SK-N-SH (cell line): ENCODE results near the gene RCOR1. TPM values are rescaled to one million over a fixed set of nuclear protein-coding genes. Genes with fewer than 3 reads are reported as not detected.
A peak's percentile ranks its signal among the peaks of the same experiment; 100 is the strongest.

ENCODE experiments used
- CTCF ChIA-PET: fragments of 300-600, 350-600 bp; formaldehyde crosslinking; extraction: SDS; loops from one replicate; lab custom pipeline; 2021; lab: Yijun Ruan, JAX
- POLR2A ChIA-PET: fragments of 350-600 bp; sonication (Branson Sonifier 250); formaldehyde crosslinking; extraction: SDS; loops from one replicate; lab custom pipeline; 2020; ENCODE audit warnings: antibody characterized with exemption, inconsistent platforms; lab: Yijun Ruan, JAX
- DNase-seq: peaks from one replicate; pipeline ENCODE4 v3.0.0; 2012
- H2AFZ ChIP-seq: fragments of 200-600 bp; sonication (generic); 2 replicates; pipeline ENCODE4 v1.8.1; 2016; ENCODE audit warnings: antibody characterized with exemption, mild to moderate bottlenecking, low read depth
- H3F3A ChIP-seq: fragments of 200-600 bp; sonication (generic); replicated peaks from 2 replicates; pipeline ENCODE3; 2016; ENCODE audit warnings: antibody characterized with exemption, mild to moderate bottlenecking; ENCODE audit not compliant: insufficient read depth
- H3K27ac ChIP-seq, 2 experiments: fragments of 200-500 bp in 1 of 2; fragments of 200-600 bp in 1 of 2; sonication (Bioruptor generic) in 1 of 2; sonication (generic), shearing (Covaris generic) in 1 of 2; 2 replicates each; pipeline versions ENCODE4 v1.5.1 to v1.6.1; 2014 to 2016; ENCODE audit warnings: low read depth in 2 of 2, inconsistent platforms in 1 of 2, low read length in 1 of 2, mild to moderate bottlenecking in 1 of 2, mixed read lengths in 1 of 2
- H3K27me3 ChIP-seq: fragments of 200-600 bp; sonication (generic), shearing (Covaris generic); 2 replicates; pipeline ENCODE4 v1.6.1; 2016; ENCODE audit warnings: mixed run types; ENCODE audit not compliant: insufficient read depth
- H3K36me3 ChIP-seq, 2 experiments: fragments of 200-500 bp in 1 of 2; fragments of 200-600 bp in 1 of 2; sonication (Bioruptor generic) in 1 of 2; sonication (generic) in 1 of 2; replicated peaks in 1 of 2; 2 replicates each; pipeline versions ENCODE3 to v1.5.1; 2014 to 2016; ENCODE audit warnings: low read length in 1 of 2, mild to moderate bottlenecking in 1 of 2; ENCODE audit not compliant: insufficient read depth in 2 of 2, control insufficient read depth in 1 of 2
- H3K4me1 ChIP-seq, 2 experiments: fragments of 200-500 bp in 1 of 2; fragments of 200-600 bp in 1 of 2; sonication (Bioruptor generic) in 1 of 2; sonication (generic), shearing (Covaris generic) in 1 of 2; 2 replicates each; pipeline versions ENCODE4 v1.5.1 to v1.6.1; 2014 to 2016; ENCODE audit warnings: low read depth in 1 of 2, low read length in 1 of 2, mixed run types in 1 of 2; ENCODE audit not compliant: insufficient read depth in 2 of 2, control insufficient read depth in 1 of 2
- H3K4me2 ChIP-seq: fragments of 200-600 bp; sonication (generic), shearing (Covaris generic); 2 replicates; pipeline ENCODE4 v1.6.1; 2017; ENCODE audit warnings: mixed run types
- H3K4me3 ChIP-seq, 2 experiments: fragments of 200-500 bp in 1 of 2; fragments of 200-600 bp in 1 of 2; sonication (Bioruptor generic) in 1 of 2; sonication (generic), shearing (Covaris generic) in 1 of 2; 2 replicates each; pipeline versions ENCODE4 v1.5.1 to v1.8.1; 2014 to 2016; ENCODE audit warnings: low read depth in 2 of 2, inconsistent platforms in 1 of 2, low read length in 1 of 2, mild to moderate bottlenecking in 1 of 2, mixed read lengths in 1 of 2, moderate library complexity in 1 of 2
- H3K79me2 ChIP-seq: fragments of 200-600 bp; sonication (generic); 2 replicates; pipeline ENCODE4 v1.8.1; 2017; ENCODE audit warnings: mild to moderate bottlenecking; ENCODE audit not compliant: insufficient read depth
- H3K9ac ChIP-seq: fragments of 200-600 bp; sonication (generic); 2 replicates; pipeline ENCODE4 v1.6.1; 2017; ENCODE audit warnings: mixed run types
- H3K9me2 ChIP-seq: fragments of 200-600 bp; sonication (generic); 2 replicates; pipeline ENCODE4 v1.6.1; 2017; ENCODE audit warnings: mixed run types
- H3K9me3 ChIP-seq: fragments of 200-600 bp; sonication (generic); 2 replicates; pipeline ENCODE4 v1.6.1; 2017; ENCODE audit warnings: mixed run types, mild to moderate bottlenecking, moderate library complexity
- H4K20me1 ChIP-seq: fragments of 200-600 bp; sonication (generic); 2 replicates; pipeline ENCODE4 v1.6.1; 2017; ENCODE audit warnings: mild to moderate bottlenecking, mixed run types; ENCODE audit not compliant: insufficient read depth
- CHD2 ChIP-seq: fragments of 150-350 bp; IDR thresholded peaks from 2 replicates; pipeline ENCODE4 v1.6.1; 2018; ENCODE audit warnings: low read length; ENCODE audit not compliant: partially characterized antibody
- ELF1 ChIP-seq: IDR thresholded peaks from 2 replicates; pipeline ENCODE4 v1.4.0; 2012
- EP300 ChIP-seq, 2 experiments: IDR thresholded peaks; 2 replicates each; pipeline versions ENCODE4 v1.4.0 to v1.6.1; 2012; ENCODE audit warnings: borderline replicate concordance in 1 of 2, low read depth in 1 of 2, low read length in 1 of 2
- FOSL2 ChIP-seq: IDR thresholded peaks from 2 replicates; pipeline ENCODE4 v1.4.0; 2012; ENCODE audit warnings: low read depth, mild to moderate bottlenecking, moderate library complexity, borderline replicate concordance
- FOXJ3 ChIP-seq: sonication (generic); formaldehyde crosslinking; IDR thresholded peaks from 2 replicates; pipeline ENCODE4 v1.5.1; 2020; ENCODE audit warnings: mild to moderate bottlenecking, missing genetic modification reagents
- FOXM1 ChIP-seq: IDR thresholded peaks from 2 replicates; pipeline ENCODE4 v1.4.0; 2012; ENCODE audit warnings: low read depth, mild to moderate bottlenecking
- GABPA ChIP-seq: IDR thresholded peaks from 2 replicates; pipeline ENCODE4 v1.4.0; 2012; ENCODE audit warnings: low read depth, mild to moderate bottlenecking
- GATA2 ChIP-seq: sonication (generic); formaldehyde crosslinking; IDR thresholded peaks from 2 replicates; pipeline ENCODE4 v1.5.0; 2020; ENCODE audit warnings: mild to moderate bottlenecking, missing genetic modification reagents
- MAX ChIP-seq: IDR thresholded peaks from 2 replicates; pipeline ENCODE4 v1.4.0; 2012; ENCODE audit warnings: low read depth
- NFIC ChIP-seq: IDR thresholded peaks from 2 replicates; pipeline ENCODE4 v1.4.0; 2012; ENCODE audit warnings: borderline replicate concordance
- NRF1 ChIP-seq: IDR thresholded peaks from 2 replicates; pipeline ENCODE4 v1.6.1; 2012; ENCODE audit warnings: low read depth, mild to moderate bottlenecking, low read length
- POLR2AphosphoS5 ChIP-seq: IDR thresholded peaks from 2 replicates; pipeline ENCODE4 v1.6.1; 2012; ENCODE audit warnings: low read depth, low read length
- RCOR1 ChIP-seq: fragments of 150-350 bp; IDR thresholded peaks from 2 replicates; pipeline ENCODE4 v1.6.1; 2017; ENCODE audit warnings: antibody characterized with exemption, low read length
- REST ChIP-seq: IDR thresholded peaks from 2 replicates; pipeline ENCODE4 v1.6.1; 2012; ENCODE audit warnings: mild to moderate bottlenecking, low read depth, low read length, moderate library complexity
- RFX5 ChIP-seq: IDR thresholded peaks from 2 replicates; pipeline ENCODE4 v1.6.1; 2012; ENCODE audit warnings: mild to moderate bottlenecking, improper control_type of control experiment, low read length
- RXRA ChIP-seq: IDR thresholded peaks from 2 replicates; pipeline ENCODE4 v1.4.0; 2012; ENCODE audit warnings: low read depth, mild to moderate bottlenecking, borderline replicate concordance
- SIN3A ChIP-seq: IDR thresholded peaks from 2 replicates; pipeline ENCODE4 v1.6.1; 2012; ENCODE audit warnings: low read depth, mild to moderate bottlenecking, low read length, moderate library complexity, borderline replicate concordance
- TEAD4 ChIP-seq: IDR thresholded peaks from 2 replicates; pipeline ENCODE4 v1.4.0; 2012; ENCODE audit warnings: mild to moderate bottlenecking, borderline replicate concordance; ENCODE audit not compliant: insufficient read depth
- USF1 ChIP-seq: IDR thresholded peaks from 2 replicates; pipeline ENCODE4 v1.4.0; 2012; ENCODE audit warnings: low read depth, borderline replicate concordance
- USF2 ChIP-seq: fragments of 150-350 bp; IDR thresholded peaks from 2 replicates; pipeline ENCODE4 v1.6.1; 2017; ENCODE audit warnings: antibody characterized with exemption, low read length, low read depth, borderline replicate concordance
- YY1 ChIP-seq: IDR thresholded peaks from 2 replicates; pipeline ENCODE4 v1.4.0; 2012; ENCODE audit warnings: low read depth, mild to moderate bottlenecking
- WGBS: methylation state at CpG from one replicate; pipeline ENCODE4 v1.1.6; 2017; ENCODE audit warnings: low lambda C conversion rate; 5-methylcytosine and 5-hydroxymethylcytosine counted together
- polyA plus RNA-seq, 3 experiments: library from polyadenylated mRNA; depleted of rRNA; stranded (reverse); fragments of >200 nt; gene quantifications; 2 replicates each; pipeline ENCODE4 v1.2.3, GENCODE V29; 2012

The RCOR1 gene
- polyA plus RNA-seq, 1 of the 3 experiments (the other 2 are of a cell fraction) = 8.5 TPM

GRCh38 chr14:102593825-102594137 lies 1.3 kb downstream of the RCOR1 start (continued):
- no peak for TF ChIP-seq USF1
- TF ChIP-seq RFX5 = no peak
- no peak for TF ChIP-seq GABPA
- no peak for TF ChIP-seq REST
- no peak for TF ChIP-seq CHD2
- TF ChIP-seq, all 33 proteins: peak for 0

GRCh38 chr14:102594514-102595175 lies 2.2 kb downstream of the RCOR1 start:
- Histone ChIP-seq H3F3A (peaks cover 9% of the 10 kb centered on the region), H3K4me1 (peaks cover 6 to 11% of the 10 kb centered on the region in 2 experiments), H2AFZ (no peak overlapping the region), H3K79me2 (peaks cover 78% of the 10 kb centered on the region), H3K4me2 (peak overlapping the region; percentile 95), H3K27me3 (no peaks in the 10 kb centered on the region), H3K36me3 (peaks cover 0 to 19% of the 10 kb centered on the region in 2 experiments), H3K9ac (peak overlapping the region; percentile 76; the same call in 1 of the 2 replicates), H3K9me3 (no peaks in the 10 kb centered on the region), H3K4me3 (peak overlapping the region; percentile 70 to 83; a peak in 3 of 4 replicates), H4K20me1 (peaks cover 30% of the 10 kb centered on the region), H3K9me2 (no peaks in the 10 kb centered on the region), H3K27ac (peak overlapping the region in 1 of 2 experiments; percentile 72; a peak in 1 of 4 replicates)
- peak; percentile 75 for DNase-seq
- CTCF ChIA-PET = interaction anchor here (0.6 to 3.0 kb wide), 40 partner anchors 9 to 1977 kb away, joined by 3 to 26 read pairs (median 4); no protein-coding TSS in a partner anchor
- POLR2A ChIA-PET = interaction anchor here (0.6 kb wide), 2 partner anchors 71 to 103 kb away, joined by 5 to 6 read pairs; no protein-coding TSS in a partner anchor
- whole genome bisulfite sequencing = 7% methylated on average over 7 of the region's 7 CpGs
- TF ChIP-seq NRF1 = no peak
- TF ChIP-seq GATA2 = no peak
- TF ChIP-seq FOXM1 = no peak
- TF ChIP-seq USF2 = no peak
- no peak for TF ChIP-seq MAX
- TF ChIP-seq RXRA = no peak
- TF ChIP-seq RFX5 = no peak
- TF ChIP-seq USF1 = no peak
- TF ChIP-seq ELF1 = no peak
- TF ChIP-seq FOSL2 = no peak
- no peak for TF ChIP-seq RCOR1
- no peak for TF ChIP-seq POLR2AphosphoS5
- TF ChIP-seq FOXJ3 = no peak
- TF ChIP-seq NFIC = no peak
- no peak for TF ChIP-seq SIN3A
- TF ChIP-seq YY1 = no peak
- TF ChIP-seq TEAD4 = no peak
- TF ChIP-seq REST = no peak
- TF ChIP-seq EP300 (IDR thresholded peaks at IDR 0.05; ENCODE audit: borderline replicate concordance in 1 of 2, low read depth in 1 of 2, low read length in 1 of 2) = no peak
